Activated CD4-positive, alpha-beta T cell treated with anti-CD3 and anti-CD28 coated beads, Interleukin-2, amount 10 ng/mL, durations not matched to agents 24 days and 14 days (primary cell): ENCODE data around the gene GRK5. TPM values are rescaled to one million over a fixed set of nuclear protein-coding genes. Genes with fewer than 3 reads are reported as not detected.

Experiments
- DNase-seq: peaks from one replicate; pipeline ENCODE4 v3.0.0; 2022
- H3K27ac Mint-ChIP-seq: one replicate; pipeline ENCODE4 v1.8.0; 2022; ENCODE audit warnings: mild to moderate bottlenecking, mixed read lengths
- H3K27me3 Mint-ChIP-seq: one replicate; pipeline ENCODE4 v1.8.0; 2022; ENCODE audit warnings: mixed read lengths
- H3K36me3 Mint-ChIP-seq: one replicate; pipeline ENCODE4 v1.8.0; 2022; ENCODE audit warnings: low read depth, mild to moderate bottlenecking, mixed read lengths
- H3K4me1 Mint-ChIP-seq: one replicate; pipeline ENCODE4 v1.8.0; 2021; ENCODE audit warnings: mixed read lengths
- H3K4me3 Mint-ChIP-seq: one replicate; pipeline ENCODE4 v1.8.0; 2022; ENCODE audit warnings: mild to moderate bottlenecking, moderate library complexity, mixed read lengths
- H3K9me3 Mint-ChIP-seq: one replicate; pipeline ENCODE4 v1.8.0; 2021; ENCODE audit warnings: mixed read lengths
- intact Hi-C: fragments of 100-400 bp; cut with micrococcal nuclease; formaldehyde crosslinking; loops from one replicate; pipeline ENCODE4 v1.15.1; 2023
- total RNA-seq: library from RNA; stranded (reverse); gene quantifications from 2 replicates; pipeline ENCODE4 v1.2.3, GENCODE V29; 2022

GRK5 gene
- total RNA-seq, 1 donor from 2014 or later: 27.3 TPM

DNA sequence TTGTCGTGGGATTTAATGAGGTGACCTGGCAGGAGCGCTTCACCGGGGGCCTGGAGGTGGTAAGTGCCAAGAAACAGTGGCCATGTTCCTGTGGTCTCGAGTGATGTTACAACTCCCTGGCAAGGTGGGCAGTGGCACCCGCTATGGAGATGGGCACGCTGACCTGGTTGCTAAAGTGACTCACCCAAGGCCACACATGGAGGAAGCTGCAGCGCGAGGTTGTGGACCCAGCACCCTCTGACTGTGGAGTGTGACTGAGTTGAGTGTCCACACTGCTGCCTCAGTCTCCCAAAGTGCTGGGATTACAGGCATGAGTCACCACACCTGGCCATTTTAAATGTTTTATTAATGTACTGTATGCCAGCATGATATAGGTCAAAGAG, 261.9 kb downstream of the GRK5 start:
- peaks cover 4% of the 10 kb centered on the region for H3K9me3 Mint-ChIP-seq
- peaks cover 8% of the 10 kb centered on the region for H3K27me3 Mint-ChIP-seq
- no peak for DNase-seq
- H3K4me3 Mint-ChIP-seq: no peak overlapping the region
- intact Hi-C loops: no loop called here
- H3K36me3 Mint-ChIP-seq: peaks cover 2% of the 10 kb centered on the region
- no peak overlapping the region for H3K27ac Mint-ChIP-seq
- H3K4me1 Mint-ChIP-seq: peaks cover 2% of the 10 kb centered on the region

DNA sequence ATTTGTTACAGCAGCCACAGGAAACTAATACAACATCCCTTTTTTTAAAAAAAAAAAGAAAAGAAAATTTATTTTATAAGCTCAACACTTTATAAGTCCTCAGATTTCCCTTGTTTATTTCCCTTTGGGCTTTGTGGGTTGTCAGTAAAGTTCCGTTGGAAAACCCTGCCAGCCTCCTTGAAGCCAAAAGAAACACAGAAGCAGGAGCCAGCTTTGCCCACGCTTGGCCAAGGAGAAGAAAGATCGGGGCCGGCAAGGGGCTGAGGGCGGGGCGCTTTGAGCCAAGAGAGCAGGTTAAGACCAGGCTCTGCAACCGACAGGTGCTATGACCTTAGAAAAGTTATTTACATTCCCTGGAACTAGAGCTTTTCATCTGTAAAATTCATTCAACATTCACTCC, 262.5 kb downstream of the GRK5 start:
- peaks cover 2% of the 10 kb centered on the region for H3K36me3 Mint-ChIP-seq
- no peak overlapping the region for H3K4me3 Mint-ChIP-seq
- intact Hi-C loops: no loop called here
- no peak for DNase-seq
- H3K27ac Mint-ChIP-seq: no peak overlapping the region
- H3K9me3 Mint-ChIP-seq: peaks cover 3% of the 10 kb centered on the region
- H3K4me1 Mint-ChIP-seq: peaks cover 2% of the 10 kb centered on the region
- H3K27me3 Mint-ChIP-seq: peaks cover 8% of the 10 kb centered on the region

DNA sequence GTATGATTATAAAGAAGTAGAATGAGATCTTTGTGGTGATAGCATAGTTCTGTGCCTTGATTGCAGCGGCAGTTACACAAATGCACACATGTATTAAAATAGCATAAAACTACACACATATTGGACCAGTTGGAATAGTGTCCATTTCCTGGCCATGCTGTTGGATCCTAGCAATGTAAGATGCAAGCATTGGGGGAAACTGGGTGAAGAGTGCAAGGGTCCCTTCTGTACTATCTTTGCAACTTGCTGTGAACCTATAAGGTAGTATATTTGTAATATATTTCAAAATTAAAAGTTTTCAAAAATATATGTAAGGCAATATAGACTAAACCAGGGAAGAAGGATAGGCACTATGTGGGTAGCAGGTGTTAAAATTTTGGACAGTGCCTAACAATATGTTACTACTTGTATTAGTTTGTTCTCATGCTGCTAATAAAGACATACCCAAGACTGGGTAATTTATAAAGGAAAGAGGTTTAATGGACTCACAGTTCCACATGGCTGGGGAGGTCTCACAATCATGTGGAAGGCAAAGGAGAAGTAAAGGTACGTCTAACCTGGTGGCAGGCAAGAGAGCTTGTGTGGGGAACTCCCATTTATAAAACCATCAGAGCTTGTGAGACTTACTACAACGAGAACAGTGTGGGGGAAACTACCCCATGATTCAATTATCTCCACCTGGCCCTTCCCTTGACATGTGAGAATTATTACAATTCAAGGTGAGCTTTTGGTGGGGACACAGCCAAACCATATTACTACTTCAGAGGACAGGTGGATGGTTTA, 263.7 kb downstream of the GRK5 start:
- DNase-seq: no peak
- H3K36me3 Mint-ChIP-seq: peaks cover 2% of the 10 kb centered on the region
- no peaks in the 10 kb centered on the region for H3K9me3 Mint-ChIP-seq
- H3K27ac Mint-ChIP-seq: no peak overlapping the region
- intact Hi-C loops: no loop called here
- no peak overlapping the region for H3K4me3 Mint-ChIP-seq
- peaks cover 3% of the 10 kb centered on the region for H3K4me1 Mint-ChIP-seq
- peaks cover 8% of the 10 kb centered on the region for H3K27me3 Mint-ChIP-seq

DNA sequence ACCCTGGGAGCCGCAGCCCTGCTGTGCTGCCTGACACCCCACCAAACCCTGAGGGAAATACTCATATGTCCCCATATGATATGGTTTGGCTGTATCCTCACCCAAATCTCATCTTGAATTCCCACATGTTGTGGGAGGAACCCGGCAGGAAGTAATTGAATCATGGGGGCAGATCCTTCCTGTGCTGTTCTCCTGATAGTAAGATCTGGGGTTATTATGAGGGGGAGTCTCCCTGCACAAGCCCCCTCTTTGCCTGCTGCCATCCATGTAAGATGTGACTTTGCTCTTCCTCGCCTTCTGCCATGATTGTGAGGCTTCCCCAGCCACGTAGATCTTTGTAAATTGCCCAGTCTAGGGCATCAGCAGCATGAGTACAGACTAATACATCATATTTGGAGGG, 266.4 kb downstream of the GRK5 start:
- intact Hi-C loops: no loop called here
- peaks cover 19% of the 10 kb centered on the region for H3K4me1 Mint-ChIP-seq
- peaks cover 8% of the 10 kb centered on the region for H3K27me3 Mint-ChIP-seq
- no peak overlapping the region for H3K27ac Mint-ChIP-seq
- no peak for DNase-seq
- no peak overlapping the region for H3K4me3 Mint-ChIP-seq
- peaks cover 2% of the 10 kb centered on the region for H3K36me3 Mint-ChIP-seq
- no peaks in the 10 kb centered on the region for H3K9me3 Mint-ChIP-seq

DNA sequence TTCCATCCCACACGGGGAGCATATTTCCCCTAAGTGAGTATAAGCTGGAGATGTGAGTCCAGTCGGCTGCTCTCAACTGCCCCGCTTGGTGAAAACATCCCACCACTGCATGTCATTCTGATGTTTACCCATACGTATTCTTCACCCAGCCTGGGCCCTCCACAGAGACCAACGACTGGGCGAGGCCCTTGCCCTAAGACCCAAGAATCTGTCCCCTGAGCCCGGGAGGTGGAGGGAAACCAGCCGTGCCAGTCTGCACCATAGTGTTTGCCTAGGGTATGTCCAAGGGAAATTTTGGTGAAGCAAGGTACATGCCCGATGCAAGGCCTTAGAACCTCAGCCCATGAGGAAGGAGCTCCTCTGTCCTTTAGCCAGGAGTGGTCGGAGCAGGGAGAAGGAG, 267.2 kb downstream of the GRK5 start:
- Mint-ChIP-seq H3K36me3 (peaks cover 2% of the 10 kb centered on the region), H3K4me1 (peaks cover 28% of the 10 kb centered on the region), H3K9me3 (no peaks in the 10 kb centered on the region), H3K27me3 (peaks cover 8% of the 10 kb centered on the region), H3K27ac (no peak overlapping the region), H3K4me3 (no peak overlapping the region)
- DNase-seq: no peak
- intact Hi-C loops: no loop called here

DNA sequence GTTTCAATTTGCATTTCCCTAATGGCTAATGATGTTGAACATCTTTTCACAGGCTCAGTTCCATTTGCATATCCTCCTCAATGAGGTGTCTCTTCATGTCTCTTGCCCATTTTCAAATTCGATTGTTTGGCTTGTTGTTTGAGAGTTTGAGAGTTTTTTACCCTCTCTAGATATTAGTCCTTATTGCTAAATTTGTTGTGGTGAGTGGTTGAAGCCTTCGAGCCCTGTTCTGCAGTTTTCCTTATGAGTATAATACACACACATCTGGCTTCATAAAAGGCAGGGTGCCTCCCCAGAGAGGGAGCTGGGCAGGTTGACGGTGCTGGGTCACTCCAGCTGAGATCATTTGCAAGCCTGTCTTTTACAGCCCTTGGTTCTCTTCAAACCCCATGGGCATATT, 270.1 kb downstream of the GRK5 start:
- peak overlapping the region; percentile 80 for H3K27ac Mint-ChIP-seq
- no peaks in the 10 kb centered on the region for H3K9me3 Mint-ChIP-seq
- H3K4me3 Mint-ChIP-seq: peak overlapping the region; percentile 66
- intact Hi-C loops: no loop called here
- DNase-seq: no peak
- H3K36me3 Mint-ChIP-seq: peaks cover 2% of the 10 kb centered on the region
- no peaks in the 10 kb centered on the region for H3K27me3 Mint-ChIP-seq
- H3K4me1 Mint-ChIP-seq: peaks cover 32% of the 10 kb centered on the region

DNA sequence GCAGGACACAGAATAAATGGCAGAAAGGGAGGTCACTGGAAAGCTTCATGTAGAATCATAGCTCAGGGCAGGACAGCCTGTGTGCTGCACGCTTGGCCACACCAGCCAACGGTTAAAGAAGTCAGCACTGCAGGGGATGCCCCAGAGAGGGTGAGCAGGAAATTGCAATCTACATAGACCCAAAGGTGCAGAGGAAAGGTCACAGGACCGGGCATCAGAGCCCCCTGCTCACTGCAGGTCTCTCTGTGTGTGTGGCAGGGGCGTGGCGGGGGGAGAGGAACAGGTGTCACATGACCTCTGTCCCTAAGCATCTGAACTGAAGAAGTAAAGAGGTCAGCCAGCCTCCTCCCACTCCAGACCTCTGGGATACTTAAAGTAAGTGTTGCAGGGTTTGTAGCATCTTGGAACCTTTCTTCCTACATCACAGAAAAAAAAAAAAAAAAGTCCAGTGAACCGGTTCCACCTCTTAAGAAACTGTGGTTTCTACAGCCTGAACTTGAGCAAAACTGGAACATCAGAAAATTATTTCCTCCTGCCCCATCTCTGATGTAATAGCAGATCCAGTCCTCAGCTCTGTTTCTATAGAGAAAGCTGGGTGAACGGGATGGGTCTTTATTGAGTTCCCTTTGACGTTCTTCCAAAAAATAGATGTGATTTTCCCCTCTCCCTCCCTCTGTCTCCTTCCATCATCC, 270.9 kb downstream of the GRK5 start:
- Mint-ChIP-seq H3K27ac (peak overlapping the region; percentile 80), H3K4me3 (peak overlapping the region; percentile 66), H3K9me3 (no peaks in the 10 kb centered on the region), H3K36me3 (peaks cover 2% of the 10 kb centered on the region), H3K4me1 (peaks cover 32% of the 10 kb centered on the region), H3K27me3 (no peaks in the 10 kb centered on the region)
- intact Hi-C loops: loop anchor here (2.0 kb wide), 1 partner anchor 19 kb away; no protein-coding TSS in a partner anchor
- DNase-seq: peak; percentile 78

DNA sequence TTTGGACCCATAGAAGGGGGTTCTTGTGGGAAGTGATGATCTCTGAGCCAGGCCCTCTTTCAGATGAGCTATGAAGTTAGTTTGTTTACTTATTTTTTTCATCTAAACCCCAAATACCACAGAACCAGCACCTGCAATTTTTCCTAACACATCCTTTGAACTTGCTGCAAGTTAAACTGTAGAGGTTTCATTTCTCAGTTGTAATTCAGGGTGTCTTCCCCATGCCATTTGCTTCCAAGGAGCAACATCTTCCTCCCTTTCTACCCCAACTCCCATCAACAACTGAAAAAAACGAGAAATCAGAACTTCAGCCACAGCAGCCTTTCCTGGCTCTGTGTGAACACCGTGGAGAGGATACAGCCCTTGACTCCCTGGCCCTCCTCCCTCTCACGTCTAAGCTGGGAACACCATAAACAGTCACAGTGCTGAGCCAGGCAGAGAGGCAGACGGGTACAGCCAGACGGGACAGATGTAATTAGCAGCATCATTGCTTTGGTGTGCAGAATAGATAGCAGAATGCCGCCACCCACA, 271.5 kb downstream of the GRK5 start:
- H3K27ac Mint-ChIP-seq: peak overlapping the region; percentile 80
- H3K4me3 Mint-ChIP-seq: peak overlapping the region; percentile 66
- intact Hi-C loops: loop anchor here (1.0 to 2.0 kb wide), 2 partner anchors 10 to 18 kb away; no protein-coding TSS in a partner anchor
- DNase-seq: peak; percentile 73
- H3K36me3 Mint-ChIP-seq: peaks cover 1% of the 10 kb centered on the region
- no peaks in the 10 kb centered on the region for H3K9me3 Mint-ChIP-seq
- H3K4me1 Mint-ChIP-seq: peaks cover 32% of the 10 kb centered on the region
- H3K27me3 Mint-ChIP-seq: no peaks in the 10 kb centered on the region

DNA sequence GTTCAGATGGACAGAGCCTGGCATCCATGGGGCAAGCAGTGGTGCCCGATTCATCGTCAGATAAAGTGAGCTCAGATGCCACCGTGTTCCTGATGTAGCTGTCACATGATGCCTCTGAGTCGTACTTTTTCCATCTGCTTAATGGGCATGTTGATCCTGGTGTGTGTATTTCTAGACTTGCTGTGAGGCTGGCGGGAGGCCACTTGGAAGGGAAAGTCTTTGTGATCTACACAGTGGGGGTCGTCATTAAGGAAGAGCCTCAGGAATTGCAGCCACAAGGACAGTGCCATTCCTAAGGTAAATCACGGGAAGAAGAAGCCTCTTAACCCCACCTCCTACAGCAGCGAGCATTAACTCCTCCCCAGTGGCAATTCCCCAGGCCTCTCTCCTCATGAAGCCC, 272.2 kb downstream of the GRK5 start:
- intact Hi-C loops: loop anchor here (1.0 to 2.0 kb wide), 2 partner anchors 10 to 17 kb away; no protein-coding TSS in a partner anchor
- Mint-ChIP-seq H3K9me3 (no peaks in the 10 kb centered on the region), H3K36me3 (no peaks in the 10 kb centered on the region), H3K27me3 (no peaks in the 10 kb centered on the region), H3K27ac (no peak overlapping the region), H3K4me3 (no peak overlapping the region), H3K4me1 (peaks cover 32% of the 10 kb centered on the region)
- no peak for DNase-seq

DNA sequence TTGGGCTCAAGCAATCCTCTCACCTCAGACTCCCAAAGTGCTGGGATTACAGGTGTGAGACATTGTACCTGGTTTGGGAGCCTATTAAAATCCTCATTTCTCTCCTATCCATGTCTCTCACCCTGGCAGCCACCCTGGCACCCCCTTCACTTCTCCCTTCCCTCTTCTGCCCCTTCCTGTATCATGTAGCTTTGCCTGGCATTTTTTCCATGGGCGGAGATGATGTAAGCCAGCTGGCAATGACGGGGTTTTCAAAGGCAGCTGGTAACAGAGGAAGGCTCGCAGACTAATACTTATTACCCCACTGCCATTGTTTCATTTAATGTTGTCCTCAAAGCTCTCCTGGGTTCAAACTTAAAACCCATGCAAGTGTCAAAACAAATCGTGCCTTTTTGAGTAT, 273.3 kb downstream of the GRK5 start:
- H3K36me3 Mint-ChIP-seq: no peaks in the 10 kb centered on the region
- H3K4me3 Mint-ChIP-seq: no peak overlapping the region
- intact Hi-C loops: no loop called here
- no peak for DNase-seq
- peaks cover 32% of the 10 kb centered on the region for H3K4me1 Mint-ChIP-seq
- no peaks in the 10 kb centered on the region for H3K9me3 Mint-ChIP-seq
- no peaks in the 10 kb centered on the region for H3K27me3 Mint-ChIP-seq
- H3K27ac Mint-ChIP-seq: no peak overlapping the region

DNA sequence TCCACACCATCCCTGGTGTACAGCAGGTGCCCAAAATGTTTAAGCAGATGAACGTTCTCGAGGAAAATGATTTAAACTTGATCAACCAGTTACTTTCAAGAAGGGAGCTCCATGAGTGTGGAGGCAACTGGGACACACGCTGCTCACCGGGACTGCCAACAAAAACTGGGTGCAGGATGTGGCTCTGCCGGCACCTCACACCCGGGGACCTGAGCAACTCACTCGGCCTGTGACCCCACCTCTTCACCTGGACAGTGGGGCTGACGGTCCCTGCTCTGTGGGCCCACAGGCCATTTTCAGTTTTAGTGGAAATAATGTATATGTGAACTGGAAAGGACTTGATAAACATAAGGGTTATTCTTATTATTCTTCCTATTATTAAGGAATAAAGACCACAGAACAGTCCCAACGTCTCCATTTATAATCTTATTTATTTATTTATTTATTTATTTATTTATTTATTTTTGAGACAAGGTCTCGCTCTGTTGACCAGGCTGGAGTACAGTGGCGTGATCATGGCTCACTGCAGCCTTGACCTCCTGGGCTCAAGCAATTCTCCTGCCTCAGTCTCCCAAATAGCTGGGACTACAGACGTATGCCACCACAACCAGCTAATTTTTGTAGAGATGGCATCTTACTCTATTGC, 274.5 kb downstream of the GRK5 start:
- no peaks in the 10 kb centered on the region for H3K9me3 Mint-ChIP-seq
- no peak for DNase-seq
- no peaks in the 10 kb centered on the region for H3K36me3 Mint-ChIP-seq
- intact Hi-C loops: no loop called here
- peaks cover 30% of the 10 kb centered on the region for H3K4me1 Mint-ChIP-seq
- no peak overlapping the region for H3K27ac Mint-ChIP-seq
- no peaks in the 10 kb centered on the region for H3K27me3 Mint-ChIP-seq
- no peak overlapping the region for H3K4me3 Mint-ChIP-seq

DNA sequence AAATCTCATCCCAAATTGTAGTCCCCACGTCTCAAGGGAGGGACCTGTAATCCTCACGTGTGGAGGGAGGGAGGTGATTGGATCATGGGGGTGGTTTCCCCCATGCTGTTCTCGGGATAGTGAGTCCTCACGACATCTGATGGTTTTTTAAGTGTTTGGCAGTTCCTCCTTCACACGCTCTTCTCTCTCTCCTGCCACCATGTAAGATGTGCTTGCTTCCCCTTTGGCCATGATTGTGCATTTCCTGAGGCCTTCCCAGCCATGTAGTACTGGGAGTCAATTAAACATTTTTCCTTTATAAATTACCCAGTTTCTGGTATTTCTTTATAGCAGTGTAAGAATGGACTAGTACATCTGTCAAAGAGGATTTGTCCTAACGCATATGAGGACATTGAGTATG, 275.6 kb downstream of the GRK5 start:
- no peaks in the 10 kb centered on the region for H3K9me3 Mint-ChIP-seq
- no peaks in the 10 kb centered on the region for H3K27me3 Mint-ChIP-seq
- H3K36me3 Mint-ChIP-seq: no peaks in the 10 kb centered on the region
- no peak overlapping the region for H3K27ac Mint-ChIP-seq
- peaks cover 24% of the 10 kb centered on the region for H3K4me1 Mint-ChIP-seq
- intact Hi-C loops: no loop called here
- no peak for DNase-seq
- no peak overlapping the region for H3K4me3 Mint-ChIP-seq

DNA sequence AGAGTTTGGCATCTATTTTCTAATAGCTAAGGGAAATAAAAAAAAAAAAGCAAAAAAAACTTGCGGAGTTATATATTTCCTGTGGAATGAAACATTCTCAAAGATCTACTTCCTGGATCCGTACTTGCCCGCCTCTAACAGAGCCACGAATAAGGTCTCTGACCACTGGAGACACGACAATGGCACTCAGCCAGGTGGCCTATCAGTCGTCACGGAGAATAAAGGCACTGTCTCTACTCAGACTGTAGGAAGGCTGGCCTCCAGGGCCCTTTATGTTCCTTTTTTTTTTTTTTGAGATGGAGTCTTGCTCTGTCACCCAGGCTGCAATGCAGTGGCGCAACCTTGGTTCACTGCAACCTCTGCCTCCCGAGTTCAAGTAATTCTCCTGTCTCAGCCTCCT, 276.5 kb downstream of the GRK5 start:
- peaks cover 20% of the 10 kb centered on the region for H3K4me1 Mint-ChIP-seq
- intact Hi-C loops: no loop called here
- H3K9me3 Mint-ChIP-seq: no peaks in the 10 kb centered on the region
- no peaks in the 10 kb centered on the region for H3K36me3 Mint-ChIP-seq
- H3K27ac Mint-ChIP-seq: no peak overlapping the region
- no peak for DNase-seq
- H3K27me3 Mint-ChIP-seq: no peaks in the 10 kb centered on the region
- no peak overlapping the region for H3K4me3 Mint-ChIP-seq

DNA sequence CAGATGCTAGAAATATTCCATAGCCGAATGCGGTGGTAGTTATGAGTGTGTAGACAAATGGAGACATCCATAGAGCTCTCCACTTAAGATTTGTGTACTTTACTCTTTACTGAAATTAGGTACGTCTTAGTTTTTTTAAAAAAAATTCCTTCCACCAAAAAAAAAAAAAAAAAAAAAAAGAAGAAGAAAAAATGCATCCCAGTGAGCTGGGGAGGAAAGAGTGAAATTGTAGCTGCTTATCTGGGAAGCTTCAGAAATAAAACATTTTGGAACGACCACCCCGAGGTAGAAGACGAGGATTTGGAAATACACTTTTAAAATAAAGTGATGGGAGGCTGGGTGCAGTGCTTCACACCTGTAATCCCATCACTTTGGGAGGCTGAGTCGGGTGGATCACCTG, 281.3 kb downstream of the GRK5 start:
- intact Hi-C loops: loop anchor here (1.0 to 5.0 kb wide), 2 partner anchors 9 to 41 kb away; no protein-coding TSS in a partner anchor
- no peaks in the 10 kb centered on the region for H3K27me3 Mint-ChIP-seq
- peaks cover 28% of the 10 kb centered on the region for H3K4me1 Mint-ChIP-seq
- no peak overlapping the region for H3K4me3 Mint-ChIP-seq
- H3K36me3 Mint-ChIP-seq: peaks cover under 1% of the 10 kb centered on the region
- H3K27ac Mint-ChIP-seq: peak overlapping the region; percentile 48
- DNase-seq: no peak
- H3K9me3 Mint-ChIP-seq: no peaks in the 10 kb centered on the region
